HTERT RPE-1 (cell line): ENCODE results near the gene RPS19.
"Not testable (repeated sequence)": the region's sequence is repeated elsewhere in the genome, so short reads cannot be mapped to it uniquely, and the experiment has no call there.

Experiments
- in situ Hi-C: fragments of 300-500 bp; cut with MboI; formaldehyde crosslinking; loops from 4 replicates; pipeline ENCODE4 v1.14.3; 2020; ENCODE audit warnings: low sequenced_read_pairs

Gene RPS19

DNA sequence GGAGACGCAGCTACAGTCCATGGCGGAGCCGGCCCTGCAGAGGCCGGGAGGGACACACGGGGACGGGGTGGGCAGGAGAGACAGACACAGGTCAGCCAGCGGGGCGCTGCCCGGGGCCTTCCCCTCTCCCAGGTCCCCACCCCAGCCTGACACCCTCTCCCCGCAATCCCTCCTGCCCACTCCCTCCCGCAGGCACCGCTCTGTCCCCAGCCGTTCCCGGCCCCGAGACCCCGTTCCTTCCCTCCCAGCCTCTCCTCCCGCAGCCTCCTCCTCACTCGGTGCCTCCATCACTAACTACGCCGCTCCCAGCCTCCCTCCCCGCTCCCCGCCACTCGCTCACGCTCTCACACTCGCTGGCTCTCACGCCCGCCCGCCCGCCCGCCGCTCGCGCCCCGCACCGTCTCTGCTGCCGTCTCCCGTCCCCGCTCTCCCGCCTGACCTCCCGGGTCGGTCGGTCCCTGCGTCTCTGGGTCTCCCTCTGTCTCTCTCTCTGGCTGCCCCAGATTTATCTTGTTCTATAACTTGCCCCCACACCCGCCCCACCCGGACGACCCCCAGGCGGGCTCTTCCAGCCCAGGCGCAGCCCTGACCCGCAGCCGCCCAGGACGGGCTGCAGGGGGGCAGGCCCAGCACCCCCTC, 53.0 kb downstream of the RPS19 start:
- in situ Hi-C loops = no loop called here

DNA sequence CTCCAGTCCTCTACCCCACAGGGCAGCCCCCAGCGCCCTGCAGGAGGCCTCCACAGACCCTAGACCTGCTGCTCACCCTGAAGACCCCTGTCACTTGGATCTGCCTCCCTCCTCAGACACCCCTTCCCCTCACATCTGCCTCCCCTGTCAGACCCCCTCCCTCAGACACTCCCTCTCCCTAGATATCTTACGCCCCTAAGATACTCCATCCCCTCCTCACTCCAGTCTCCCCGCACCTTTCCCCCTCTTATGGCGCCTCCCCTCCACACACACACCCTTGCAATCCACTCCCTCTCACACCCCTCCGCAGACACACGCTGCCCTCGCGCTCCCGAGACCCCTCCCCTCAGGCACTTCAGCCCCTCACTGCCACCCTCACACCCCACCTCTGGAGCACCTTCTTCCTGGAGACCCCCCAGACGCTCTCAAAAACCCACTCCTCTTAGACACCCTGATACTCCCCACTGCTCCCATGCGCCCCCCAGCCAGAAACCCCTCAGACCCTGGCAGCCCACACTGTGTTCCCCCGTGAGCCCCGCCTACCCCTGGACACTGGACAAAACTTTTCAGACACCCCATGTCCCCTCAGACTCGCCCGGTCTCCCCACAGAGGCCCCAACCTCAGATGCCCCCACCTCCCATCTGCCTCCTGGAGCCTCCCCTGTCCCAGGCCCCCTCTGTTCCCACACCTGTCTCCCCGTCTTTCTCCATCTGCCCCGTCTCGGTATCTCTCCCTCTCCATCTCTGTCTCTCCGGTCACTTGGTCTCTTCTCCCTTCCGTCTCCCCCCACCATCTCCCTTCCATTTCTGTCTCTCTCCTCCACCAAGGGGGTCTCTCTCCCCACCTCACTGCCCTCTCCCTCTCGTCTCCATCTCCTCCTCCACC, 53.7 kb downstream of the RPS19 start:
- in situ Hi-C loops = no loop called here

DNA sequence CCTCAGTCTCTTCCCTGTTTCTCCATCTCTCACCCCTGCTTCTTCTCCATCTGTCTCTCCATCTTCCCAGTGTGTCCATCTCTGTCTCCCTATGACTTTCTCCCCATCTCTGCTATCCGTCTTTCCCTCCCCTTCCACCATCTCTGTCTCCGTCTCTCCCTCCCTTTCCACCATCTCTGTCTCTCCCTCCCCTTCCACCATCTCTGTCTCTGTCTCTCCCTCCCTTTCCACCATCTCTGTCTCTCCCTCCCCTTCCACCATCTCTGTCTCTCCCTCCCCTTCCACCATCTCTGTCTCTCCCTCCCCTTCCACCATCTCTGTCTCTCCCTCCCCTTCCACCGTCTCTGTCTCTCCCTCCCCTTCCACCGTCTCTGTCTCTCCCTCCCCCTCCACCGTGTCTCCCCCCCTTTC, 54.4 kb downstream of the RPS19 start:
- in situ Hi-C loops = not testable (repeated sequence)

GRCh38 chr19:41915021-41915775, 55.1 kb downstream of the RPS19 start:
- in situ Hi-C loops = no loop called here

GRCh38 chr19:41915776-41916414, 55.8 kb downstream of the RPS19 start:
- in situ Hi-C loops = no loop called here

DNA sequence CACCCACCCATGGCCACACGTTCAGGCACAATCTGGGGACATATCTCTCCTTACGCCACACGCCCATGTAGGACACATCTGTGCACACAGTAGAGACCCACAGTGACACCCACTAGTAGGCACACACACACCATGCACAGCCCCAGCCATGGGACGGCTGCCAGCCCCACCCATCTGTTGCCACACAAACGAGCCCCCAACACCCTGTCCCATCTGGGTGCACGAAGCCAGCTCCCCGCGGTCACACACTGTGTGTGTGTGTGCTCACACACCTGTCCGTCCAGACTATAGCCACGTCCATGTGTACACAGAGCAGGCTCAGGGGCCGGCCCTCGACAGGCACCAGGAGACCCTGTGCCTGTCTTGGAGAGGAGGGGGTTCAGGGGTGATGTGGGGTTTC, 57.6 kb downstream of the RPS19 start:
- in situ Hi-C loops = no loop called here

DNA sequence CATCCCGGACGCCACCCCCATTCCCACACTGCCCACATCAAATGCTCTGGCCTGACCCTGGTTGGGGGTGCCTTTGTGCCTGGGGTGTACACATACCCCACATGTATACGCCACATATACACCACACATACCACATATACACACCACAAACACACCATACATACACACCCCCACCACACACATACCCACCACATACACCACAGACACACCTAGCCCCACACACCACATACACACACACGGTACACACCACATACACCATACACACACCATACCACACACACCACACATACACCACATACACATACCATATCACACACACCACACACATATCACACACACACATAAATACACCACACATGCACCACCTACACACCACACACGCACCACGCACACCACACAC, 58.0 kb downstream of the RPS19 start:
- in situ Hi-C loops = no loop called here

- in situ Hi-C loops = no loop called here
Measured at GRCh38 chr19:41918653-41919244, 58.7 kb downstream of the RPS19 start.

GRCh38 chr19:41919948-41920712, 60.1 kb downstream of the RPS19 start:
- in situ Hi-C loops = no loop called here

DNA sequence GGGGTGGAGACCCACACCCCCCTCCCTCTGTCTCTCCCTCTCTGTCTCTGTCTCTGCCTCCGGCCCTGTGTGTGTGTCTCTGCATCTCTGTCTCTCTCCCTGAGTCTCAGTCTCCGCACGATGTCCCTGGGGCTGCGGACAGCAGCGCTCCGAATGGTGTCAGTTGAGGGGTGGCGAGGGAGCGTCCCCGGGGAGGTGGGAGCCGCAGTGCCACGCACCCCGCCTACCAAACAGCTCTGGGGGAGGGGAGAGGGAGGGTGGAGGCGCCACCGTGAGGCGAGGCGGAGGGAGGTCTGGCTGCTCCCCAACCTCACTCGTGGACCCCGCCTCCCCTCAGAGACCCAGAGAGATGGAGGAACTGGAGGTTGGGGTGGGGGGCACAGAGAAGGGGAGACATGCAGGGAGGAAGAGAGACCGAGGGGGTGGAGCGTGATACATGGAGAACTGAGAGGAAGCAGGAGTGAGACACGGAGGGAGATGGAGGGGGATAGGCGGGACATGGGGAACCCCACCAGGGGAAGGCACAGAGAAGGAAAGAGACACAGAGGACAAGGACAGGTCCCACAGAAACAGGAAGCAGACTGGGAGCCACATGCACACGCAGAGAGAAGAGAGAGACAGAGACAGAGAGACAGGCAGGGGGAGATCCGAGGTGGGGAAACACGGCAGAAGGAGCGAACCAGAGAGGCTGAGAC, 61.0 kb downstream of the RPS19 start:
- in situ Hi-C loops = no loop called here

DNA sequence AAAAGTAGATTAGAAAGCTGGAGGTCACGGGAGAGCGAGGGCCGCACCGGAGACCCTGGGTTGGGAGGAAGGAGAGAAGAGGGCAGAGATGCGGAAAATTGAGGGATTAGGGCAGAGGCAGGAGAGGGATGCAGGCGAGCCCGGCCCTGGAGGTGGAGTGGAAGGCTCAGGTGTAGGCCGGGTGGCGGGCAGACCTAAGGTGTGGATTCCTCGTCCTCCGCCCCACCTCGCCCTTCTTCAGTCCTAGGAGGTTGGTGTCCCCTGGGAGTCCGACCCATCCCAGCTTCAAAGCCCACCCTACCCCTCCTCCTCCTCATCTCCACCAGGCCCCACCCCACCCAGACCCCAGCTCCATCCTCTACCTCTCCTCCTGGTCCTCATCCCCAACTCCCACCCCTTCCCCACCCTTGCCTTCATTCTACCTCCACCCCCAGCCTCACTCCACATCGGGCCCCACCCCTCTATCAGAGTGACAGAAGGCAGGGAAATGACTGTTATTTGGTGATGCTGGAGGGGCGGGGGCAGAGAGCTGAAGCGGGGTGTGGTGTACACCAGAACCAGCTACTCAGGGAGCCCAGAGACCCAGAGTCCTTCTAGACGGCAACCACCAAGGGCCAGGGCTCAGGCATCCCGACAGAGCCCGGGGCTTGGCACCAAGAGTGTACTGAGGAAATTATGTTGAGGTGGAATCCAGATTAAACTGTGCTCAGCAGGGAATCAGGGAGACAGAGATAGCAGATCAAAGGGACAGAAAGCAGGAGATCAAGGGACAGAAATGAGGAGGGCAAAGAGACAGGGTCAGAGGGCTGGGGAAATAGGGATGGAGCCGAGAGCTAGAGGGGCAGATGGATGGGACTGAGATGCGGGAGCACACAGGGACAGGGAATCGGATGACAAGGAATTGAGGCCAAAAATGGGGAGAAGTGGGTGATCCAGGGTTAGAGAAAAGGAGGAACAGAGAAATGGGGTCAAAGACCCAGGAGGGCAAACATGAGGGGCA, 61.8 kb downstream of the RPS19 start:
- in situ Hi-C loops = no loop called here
